ENCODE measurements around the gene UGT2A1.

DNA sequence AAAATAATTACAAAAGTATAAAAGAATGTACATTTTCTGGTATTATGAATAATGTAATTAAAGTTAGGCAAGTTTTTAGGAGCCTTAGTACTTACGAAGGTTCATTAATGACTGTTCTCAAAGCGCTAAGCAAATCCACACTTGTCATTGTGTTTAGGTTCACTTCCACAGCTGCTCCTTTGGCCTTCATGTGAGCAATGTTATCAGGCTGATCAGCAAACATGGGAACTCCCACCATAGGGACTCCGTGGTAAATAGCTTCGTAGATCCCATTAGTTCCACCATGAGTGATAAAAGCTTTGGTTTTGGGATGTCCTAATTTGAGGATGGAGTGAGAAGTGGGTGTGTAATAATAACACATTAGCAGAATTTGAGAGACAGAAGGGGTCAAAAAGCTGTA lies 58.7 kb downstream of the UGT2A1 start:
- TF ChIP-seq, protein P1, sequence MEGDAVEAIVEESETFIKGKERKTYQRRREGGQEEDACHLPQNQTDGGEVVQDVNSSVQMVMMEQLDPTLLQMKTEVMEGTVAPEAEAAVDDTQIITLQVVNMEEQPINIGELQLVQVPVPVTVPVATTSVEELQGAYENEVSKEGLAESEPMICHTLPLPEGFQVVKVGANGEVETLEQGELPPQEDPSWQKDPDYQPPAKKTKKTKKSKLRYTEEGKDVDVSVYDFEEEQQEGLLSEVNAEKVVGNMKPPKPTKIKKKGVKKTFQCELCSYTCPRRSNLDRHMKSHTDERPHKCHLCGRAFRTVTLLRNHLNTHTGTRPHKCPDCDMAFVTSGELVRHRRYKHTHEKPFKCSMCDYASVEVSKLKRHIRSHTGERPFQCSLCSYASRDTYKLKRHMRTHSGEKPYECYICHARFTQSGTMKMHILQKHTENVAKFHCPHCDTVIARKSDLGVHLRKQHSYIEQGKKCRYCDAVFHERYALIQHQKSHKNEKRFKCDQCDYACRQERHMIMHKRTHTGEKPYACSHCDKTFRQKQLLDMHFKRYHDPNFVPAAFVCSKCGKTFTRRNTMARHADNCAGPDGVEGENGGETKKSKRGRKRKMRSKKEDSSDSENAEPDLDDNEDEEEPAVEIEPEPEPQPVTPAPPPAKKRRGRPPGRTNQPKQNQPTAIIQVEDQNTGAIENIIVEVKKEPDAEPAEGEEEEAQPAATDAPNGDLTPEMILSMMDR (IDR thresholded peaks at IDR 0.05 in 4 of 5, conservative IDR thresholded peaks at IDR 0.05 in 1 of 5): no peak
- no peak for TF ChIP-seq POLR2A (IDR thresholded peaks at IDR 0.05)
